Neural cell (in vitro differentiated cells): ENCODE results near the gene CIRBP. TPM values are rescaled to one million over a fixed set of nuclear protein-coding genes. Genes with fewer than 3 reads are reported as not detected.

Experiments
- H2AFZ ChIP-seq: fragments of 200-600, 300-800 bp; sonication (generic), shearing (Covaris generic); 2 replicates; pipeline ENCODE4 v1.6.0; 2014; ENCODE audit warnings: low read depth, mild to moderate bottlenecking, antibody characterized with exemption, low read length, moderate library complexity
- H3F3A ChIP-seq: fragments of 200-600 bp; shearing (Covaris generic); 2 replicates; pipeline ENCODE4 v1.6.1; 2016; ENCODE audit warnings: mild to moderate bottlenecking, moderate library complexity, mixed read lengths, antibody characterized with exemption, low read length; ENCODE audit not compliant: insufficient read depth, poor library complexity, severe bottlenecking
- H3K27ac ChIP-seq: fragments of 200-600, 300-800 bp; sonication (generic), shearing (Covaris generic); 2 replicates; pipeline ENCODE4 v1.5.1; 2014; ENCODE audit warnings: mild to moderate bottlenecking, low read length, moderate library complexity
- H3K27me3 ChIP-seq: fragments of 300-800, 200-600 bp; sonication (generic), shearing (Covaris generic); 2 replicates; pipeline ENCODE4 v1.6.0; 2014; ENCODE audit warnings: mild to moderate bottlenecking, low read depth, low read length, moderate library complexity; ENCODE audit not compliant: insufficient read depth
- H3K36me3 ChIP-seq: fragments of 300-800, 200-600 bp; sonication (generic), shearing (Covaris generic); 2 replicates; pipeline ENCODE4 v1.5.1; 2014; ENCODE audit warnings: mild to moderate bottlenecking, antibody characterized with exemption, low read length, moderate library complexity; ENCODE audit not compliant: insufficient read depth
- H3K4me2 ChIP-seq: fragments of 300-800, 200-600 bp; sonication (generic), shearing (Covaris generic); 2 replicates; pipeline ENCODE4 v1.6.0; 2014; ENCODE audit warnings: mild to moderate bottlenecking, low read length
- H3K4me3 ChIP-seq: fragments of 300-800, 200-600 bp; sonication (generic), shearing (Covaris generic); 2 replicates; pipeline ENCODE4 v1.5.1; 2014; ENCODE audit warnings: mild to moderate bottlenecking, low read length, moderate library complexity
- H3K79me2 ChIP-seq: fragments of 200-600 bp; shearing (Covaris generic); replicated peaks from 2 replicates; pipeline ENCODE4 v1.6.0; 2014; ENCODE audit warnings: mild to moderate bottlenecking, low read length, moderate library complexity; ENCODE audit not compliant: insufficient read depth
- H3K9ac ChIP-seq: fragments of 300-800, 200-600 bp; sonication (generic), shearing (Covaris generic); 2 replicates; pipeline ENCODE4 v1.6.1; 2016; ENCODE audit warnings: mild to moderate bottlenecking, low read length, mixed read lengths
- H3K9me2 ChIP-seq: fragments of 200-600 bp; shearing (Covaris generic); 2 replicates; pipeline ENCODE4 v1.6.1; 2016; ENCODE audit warnings: mild to moderate bottlenecking, low read length, mixed read lengths; ENCODE audit not compliant: insufficient read depth
- H3K9me3 ChIP-seq: fragments of 200-600, 300-800 bp; sonication (generic), shearing (Covaris generic); 2 replicates; pipeline ENCODE4 v1.6.1; 2016; ENCODE audit warnings: mild to moderate bottlenecking, mixed run types, low read length, moderate library complexity, mixed read lengths
- H4K20me1 ChIP-seq: fragments of 200-600 bp; shearing (Covaris generic); 2 replicates; pipeline ENCODE4 v1.6.1; 2016; ENCODE audit warnings: mild to moderate bottlenecking, mixed run types; ENCODE audit not compliant: insufficient read depth
- EZH2 ChIP-seq: fragments of 200-600, 300-800 bp; shearing (Covaris generic), sonication (generic); IDR thresholded peaks from 2 replicates; pipeline ENCODE4 v1.6.1; 2014; ENCODE audit warnings: antibody characterized with exemption, low read length, borderline replicate concordance, mild to moderate bottlenecking; ENCODE audit not compliant: insufficient read depth, poor library complexity, severe bottlenecking
- MXI1 ChIP-seq: fragments of 450-650 bp; conservative IDR thresholded peaks from 2 replicates; pipeline ENCODE4 v1.6.1; 2014; ENCODE audit warnings: antibody characterized with exemption, mild to moderate bottlenecking; ENCODE audit not compliant: poor library complexity, severe bottlenecking
- POLR2AphosphoS5 ChIP-seq: IDR thresholded peaks from 2 replicates; pipeline ENCODE4 v1.6.1; 2012
- RAD21 ChIP-seq: fragments of 450-650 bp; conservative IDR thresholded peaks from 2 replicates; pipeline ENCODE4 v1.6.1; 2014; ENCODE audit warnings: antibody characterized with exemption, mild to moderate bottlenecking, moderate library complexity
- SMC3 ChIP-seq: fragments of 450-650 bp; conservative IDR thresholded peaks from 2 replicates; pipeline ENCODE4 v1.6.1; 2014; ENCODE audit warnings: antibody characterized with exemption, mild to moderate bottlenecking, moderate library complexity; ENCODE audit not compliant: poor library complexity
- TAF1 ChIP-seq: IDR thresholded peaks from 2 replicates; pipeline ENCODE4 v1.6.1; 2012; ENCODE audit warnings: low read depth
- polyA plus RNA-seq: library from polyadenylated mRNA; depleted of rRNA; stranded (reverse); fragments of >200 nt; gene quantifications from 2 replicates; pipeline ENCODE4 v1.2.3, GENCODE V29; 2014
- TF ChIP-seq, protein P1 (sequence below): IDR thresholded peaks from 2 replicates; pipeline ENCODE4 v1.6.1; 2012; ENCODE audit warnings: borderline replicate concordance
- TF ChIP-seq, protein P2 (sequence below): fragments of 450-650 bp; IDR thresholded peaks from 2 replicates; pipeline ENCODE4 v1.5.1; 2014; ENCODE audit warnings: antibody characterized with exemption, mild to moderate bottlenecking, moderate library complexity; ENCODE audit not compliant: poor library complexity, severe bottlenecking

The CIRBP gene
- polyA plus RNA-seq, 1 donor from 2014 or later: 1,663 TPM

- Histone ChIP-seq H3K9me2 (no peaks in the 10 kb centered on the region), H3K4me2 (peak overlapping the region; percentile 84), H3K79me2 (peaks cover 14% of the 10 kb centered on the region), H3K27me3 (no peaks in the 10 kb centered on the region), H3F3A (no peaks in the 10 kb centered on the region), H3K9ac (peak overlapping the region; percentile 87), H3K4me3 (peak overlapping the region; percentile 82), H3K9me3 (no peaks in the 10 kb centered on the region), H3K27ac (peak overlapping the region; percentile 93), H4K20me1 (peaks cover 5% of the 10 kb centered on the region), H3K36me3 (peaks cover 5% of the 10 kb centered on the region), H2AFZ (peak overlapping the region; percentile 37)
- no peak for TF ChIP-seq MXI1
- TF ChIP-seq POLR2AphosphoS5: peak; percentile 88
- TF ChIP-seq, protein P1, sequence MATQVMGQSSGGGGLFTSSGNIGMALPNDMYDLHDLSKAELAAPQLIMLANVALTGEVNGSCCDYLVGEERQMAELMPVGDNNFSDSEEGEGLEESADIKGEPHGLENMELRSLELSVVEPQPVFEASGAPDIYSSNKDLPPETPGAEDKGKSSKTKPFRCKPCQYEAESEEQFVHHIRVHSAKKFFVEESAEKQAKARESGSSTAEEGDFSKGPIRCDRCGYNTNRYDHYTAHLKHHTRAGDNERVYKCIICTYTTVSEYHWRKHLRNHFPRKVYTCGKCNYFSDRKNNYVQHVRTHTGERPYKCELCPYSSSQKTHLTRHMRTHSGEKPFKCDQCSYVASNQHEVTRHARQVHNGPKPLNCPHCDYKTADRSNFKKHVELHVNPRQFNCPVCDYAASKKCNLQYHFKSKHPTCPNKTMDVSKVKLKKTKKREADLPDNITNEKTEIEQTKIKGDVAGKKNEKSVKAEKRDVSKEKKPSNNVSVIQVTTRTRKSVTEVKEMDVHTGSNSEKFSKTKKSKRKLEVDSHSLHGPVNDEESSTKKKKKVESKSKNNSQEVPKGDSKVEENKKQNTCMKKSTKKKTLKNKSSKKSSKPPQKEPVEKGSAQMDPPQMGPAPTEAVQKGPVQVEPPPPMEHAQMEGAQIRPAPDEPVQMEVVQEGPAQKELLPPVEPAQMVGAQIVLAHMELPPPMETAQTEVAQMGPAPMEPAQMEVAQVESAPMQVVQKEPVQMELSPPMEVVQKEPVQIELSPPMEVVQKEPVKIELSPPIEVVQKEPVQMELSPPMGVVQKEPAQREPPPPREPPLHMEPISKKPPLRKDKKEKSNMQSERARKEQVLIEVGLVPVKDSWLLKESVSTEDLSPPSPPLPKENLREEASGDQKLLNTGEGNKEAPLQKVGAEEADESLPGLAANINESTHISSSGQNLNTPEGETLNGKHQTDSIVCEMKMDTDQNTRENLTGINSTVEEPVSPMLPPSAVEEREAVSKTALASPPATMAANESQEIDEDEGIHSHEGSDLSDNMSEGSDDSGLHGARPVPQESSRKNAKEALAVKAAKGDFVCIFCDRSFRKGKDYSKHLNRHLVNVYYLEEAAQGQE: peak; percentile 58
These were observed 7.0 kb downstream of the CIRBP start for GRCh38 chr19:1275976-1276627.

DNA sequence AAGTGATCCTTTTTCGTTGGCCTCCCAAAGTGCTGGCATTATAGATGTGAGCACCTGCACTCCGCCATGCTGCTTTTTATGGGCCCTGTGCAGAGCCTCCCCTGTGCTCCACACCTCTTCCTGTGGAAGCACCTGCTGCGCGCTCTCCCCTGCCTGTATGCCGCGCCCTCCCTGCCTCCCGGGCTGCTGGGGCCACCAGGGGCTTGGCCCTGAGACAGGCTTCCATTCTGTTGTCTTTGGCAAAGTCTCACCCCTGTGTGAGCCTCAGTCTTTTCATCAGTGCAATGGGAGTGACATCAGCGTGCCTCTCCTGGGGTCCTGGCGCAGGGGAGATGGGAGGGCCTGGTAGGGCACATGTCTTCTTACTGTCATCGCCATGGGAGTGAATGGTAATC, 7.5 kb downstream of the CIRBP start:
- Histone ChIP-seq H4K20me1 (peaks cover 3% of the 10 kb centered on the region), H3K9ac (peak overlapping the region; percentile 87)

More for the DNA sequence above, 7.5 kb downstream of the CIRBP start:
- TF ChIP-seq MXI1 (no peak), EZH2 (no peak), SMC3 (no peak), TAF1 (no peak), POLR2AphosphoS5 (no peak), RAD21 (no peak)
- TF ChIP-seq, protein P1: no peak
- TF ChIP-seq, protein P2, sequence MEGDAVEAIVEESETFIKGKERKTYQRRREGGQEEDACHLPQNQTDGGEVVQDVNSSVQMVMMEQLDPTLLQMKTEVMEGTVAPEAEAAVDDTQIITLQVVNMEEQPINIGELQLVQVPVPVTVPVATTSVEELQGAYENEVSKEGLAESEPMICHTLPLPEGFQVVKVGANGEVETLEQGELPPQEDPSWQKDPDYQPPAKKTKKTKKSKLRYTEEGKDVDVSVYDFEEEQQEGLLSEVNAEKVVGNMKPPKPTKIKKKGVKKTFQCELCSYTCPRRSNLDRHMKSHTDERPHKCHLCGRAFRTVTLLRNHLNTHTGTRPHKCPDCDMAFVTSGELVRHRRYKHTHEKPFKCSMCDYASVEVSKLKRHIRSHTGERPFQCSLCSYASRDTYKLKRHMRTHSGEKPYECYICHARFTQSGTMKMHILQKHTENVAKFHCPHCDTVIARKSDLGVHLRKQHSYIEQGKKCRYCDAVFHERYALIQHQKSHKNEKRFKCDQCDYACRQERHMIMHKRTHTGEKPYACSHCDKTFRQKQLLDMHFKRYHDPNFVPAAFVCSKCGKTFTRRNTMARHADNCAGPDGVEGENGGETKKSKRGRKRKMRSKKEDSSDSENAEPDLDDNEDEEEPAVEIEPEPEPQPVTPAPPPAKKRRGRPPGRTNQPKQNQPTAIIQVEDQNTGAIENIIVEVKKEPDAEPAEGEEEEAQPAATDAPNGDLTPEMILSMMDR: no peak
- Histone ChIP-seq H3K79me2 (peaks cover 9% of the 10 kb centered on the region), H3K27ac (peak overlapping the region; percentile 93), H3K9me3 (no peaks in the 10 kb centered on the region), H3K36me3 (peaks cover 5% of the 10 kb centered on the region), H3K9me2 (no peaks in the 10 kb centered on the region), H3K4me2 (peak overlapping the region; percentile 84), H3F3A (no peaks in the 10 kb centered on the region), H3K27me3 (no peaks in the 10 kb centered on the region), H3K4me3 (peak overlapping the region; percentile 82), H2AFZ (no peak overlapping the region)
